IPS DF 4.7 (cell line): ENCODE measurements around the gene TM4SF20.
"Not testable (repeated sequence)": the region's sequence is repeated elsewhere in the genome, so short reads cannot be mapped to it uniquely, and the experiment has no call there.

Experiments
- DNase-seq: peaks from one replicate; pipeline ENCODE4 v3.0.0-alpha.2; 2013; ENCODE audit warnings: low spot score; ENCODE audit errors: extremely low read depth

Gene TM4SF20

DNA sequence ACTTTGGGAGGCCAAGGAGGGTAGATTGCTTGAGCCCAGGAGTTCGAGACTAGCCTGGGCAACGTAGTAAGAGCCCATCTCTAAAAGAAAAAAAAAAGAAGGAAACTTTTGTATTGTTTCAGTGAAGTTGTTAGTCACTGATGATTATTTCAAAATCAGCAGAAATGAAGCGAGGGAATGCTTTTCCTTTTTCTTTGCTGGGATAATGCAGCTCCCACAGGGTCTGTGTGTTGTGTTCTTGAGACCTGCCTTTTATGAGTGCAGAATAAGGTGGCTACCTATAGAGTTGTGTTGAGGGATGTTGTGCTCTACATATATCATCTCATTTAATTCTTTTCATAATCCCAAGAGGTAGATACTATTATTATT is 11.7 kb downstream of the TM4SF20 start:
- no peak for DNase-seq

DNA sequence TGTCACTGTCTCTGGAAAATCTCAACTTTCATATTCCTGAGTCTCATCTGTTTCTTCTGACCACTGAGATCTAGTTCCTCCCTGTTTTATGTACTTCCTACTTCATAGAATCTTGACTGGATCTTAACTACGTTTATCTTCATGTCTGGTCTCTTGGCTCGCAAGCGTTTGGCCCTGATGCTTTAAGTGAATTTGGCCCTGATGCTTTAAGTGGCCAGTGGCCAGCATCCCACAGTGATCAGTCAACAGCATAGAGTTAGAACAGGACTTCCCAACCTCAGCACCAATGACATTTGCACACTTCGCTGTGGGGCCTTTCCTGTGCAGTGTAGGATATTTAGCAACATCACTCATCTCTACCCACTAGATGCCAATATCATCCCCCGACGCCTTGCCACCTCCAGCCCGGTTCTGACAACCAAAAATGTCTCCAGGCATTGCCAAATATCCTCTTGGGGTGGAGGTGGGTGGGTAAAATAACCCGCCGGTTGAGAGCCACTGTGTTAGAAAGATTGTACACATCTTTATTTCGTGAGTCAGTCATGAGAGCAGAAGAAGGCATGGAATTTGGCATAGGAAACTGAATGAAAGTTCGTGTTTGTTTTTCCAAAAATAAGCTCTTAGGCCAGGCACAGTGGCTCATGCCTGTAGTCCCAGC is 12.2 kb downstream of the TM4SF20 start:
- no peak for DNase-seq

DNA sequence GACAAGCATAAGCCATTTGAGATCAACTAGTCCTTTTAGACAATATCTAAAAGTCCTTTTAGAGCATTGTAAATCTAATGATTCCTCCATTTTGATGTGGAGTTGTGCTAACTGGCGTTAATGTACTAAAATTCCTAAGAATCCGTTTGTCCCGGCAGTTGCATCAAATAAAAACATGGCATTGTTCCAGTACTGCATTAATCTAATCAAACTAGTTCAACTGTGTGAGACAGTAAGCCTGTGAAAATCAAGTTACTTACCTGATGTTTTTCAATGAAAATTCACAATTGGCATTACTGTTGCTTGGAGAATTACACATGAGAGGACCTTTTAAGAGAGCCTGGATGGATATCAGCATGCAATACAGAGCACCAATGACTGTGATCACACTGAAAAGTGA is 13.3 kb downstream of the TM4SF20 start:
- DNase-seq: no peak

DNA sequence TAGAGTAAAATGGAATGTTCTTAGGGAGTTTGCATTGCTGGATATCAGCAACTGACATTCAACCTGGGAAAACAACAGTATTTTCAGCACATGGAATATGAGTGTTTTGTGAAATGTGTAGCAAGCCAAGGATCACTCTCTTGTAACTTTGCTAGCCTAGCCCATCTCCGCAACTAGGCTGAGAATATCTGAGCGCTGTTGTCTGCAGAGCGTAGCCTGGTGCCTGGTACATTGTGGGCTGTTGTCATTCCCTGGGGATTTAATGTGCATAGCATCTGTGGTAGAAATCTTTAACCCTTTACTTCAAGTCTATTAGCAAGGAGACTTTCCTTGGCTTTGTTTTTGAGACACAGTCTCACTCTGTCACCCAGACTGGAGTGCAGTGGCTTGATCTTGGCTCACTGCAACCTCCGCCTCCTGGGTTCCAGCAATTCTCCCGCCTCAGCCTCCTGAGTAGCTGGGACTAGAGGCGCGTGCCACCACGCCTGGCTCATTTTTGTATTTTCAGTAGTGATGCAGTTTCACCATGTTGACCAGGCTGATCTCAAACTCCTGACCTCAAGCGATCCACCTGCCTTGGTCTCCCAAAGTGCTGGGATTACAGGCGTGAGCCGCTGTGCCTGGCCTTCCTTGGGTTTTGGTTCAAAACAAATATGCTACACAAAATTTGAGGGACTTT is 14.4 kb downstream of the TM4SF20 start:
- not testable (repeated sequence) for DNase-seq

DNA sequence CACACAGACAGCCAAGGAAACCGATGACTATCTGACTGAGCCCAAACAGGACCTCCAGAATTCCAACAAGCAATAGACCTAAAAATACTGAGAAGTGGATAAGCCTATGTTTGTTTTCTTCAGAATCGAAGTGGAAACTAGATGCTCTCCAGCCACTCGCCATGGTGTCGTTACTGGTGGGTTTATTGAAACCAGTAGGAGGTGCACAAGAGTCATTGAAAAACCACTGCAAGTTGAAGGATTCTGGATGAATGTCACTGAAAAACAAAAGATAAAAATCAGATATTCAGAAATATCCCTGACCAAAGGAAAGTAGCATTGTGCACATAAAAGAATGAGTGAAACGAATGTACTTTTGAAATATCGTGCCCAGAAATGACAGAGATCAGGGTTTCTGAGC is 15.3 kb downstream of the TM4SF20 start:
- DNase-seq: no peak

DNA sequence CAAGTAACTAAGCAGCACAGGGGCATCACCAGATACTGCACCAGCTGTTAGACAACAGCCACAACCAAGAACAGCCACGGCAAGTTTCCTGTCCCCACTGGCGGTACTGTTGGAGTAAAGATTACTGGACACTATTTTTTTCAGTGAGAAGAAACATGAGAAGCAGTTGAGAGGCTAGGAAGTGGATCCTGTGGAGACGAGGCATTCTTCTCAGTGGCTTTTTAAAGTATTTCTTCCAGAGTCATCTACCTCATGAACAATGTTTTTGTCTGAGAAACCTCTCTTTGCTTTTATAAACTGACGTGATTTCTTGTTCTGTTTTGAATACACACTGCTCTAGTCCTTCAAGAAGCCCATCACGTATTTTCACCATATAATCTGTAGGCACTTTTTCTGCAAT is 18.8 kb downstream of the TM4SF20 start:
- DNase-seq: no peak

DNA sequence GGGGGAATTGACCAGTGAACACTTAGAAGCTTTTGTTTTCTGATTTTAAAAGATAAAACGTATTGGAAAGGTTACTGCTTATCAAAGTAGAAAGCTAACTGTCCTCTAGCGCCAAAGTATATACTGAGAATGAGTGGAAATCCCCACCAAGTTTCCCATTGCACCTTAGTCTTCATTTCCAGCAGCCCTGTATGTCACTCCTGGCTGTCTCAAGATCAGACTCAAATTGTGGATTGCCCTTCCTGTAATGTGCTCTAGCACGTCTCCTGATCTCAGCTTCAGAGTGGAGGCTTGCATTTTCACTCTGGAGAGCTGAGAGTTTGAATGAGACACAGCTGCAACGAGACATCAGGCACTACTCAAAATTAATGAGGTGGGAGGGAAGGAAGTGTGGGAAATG is 27.5 kb downstream of the TM4SF20 start:
- no peak for DNase-seq

DNA sequence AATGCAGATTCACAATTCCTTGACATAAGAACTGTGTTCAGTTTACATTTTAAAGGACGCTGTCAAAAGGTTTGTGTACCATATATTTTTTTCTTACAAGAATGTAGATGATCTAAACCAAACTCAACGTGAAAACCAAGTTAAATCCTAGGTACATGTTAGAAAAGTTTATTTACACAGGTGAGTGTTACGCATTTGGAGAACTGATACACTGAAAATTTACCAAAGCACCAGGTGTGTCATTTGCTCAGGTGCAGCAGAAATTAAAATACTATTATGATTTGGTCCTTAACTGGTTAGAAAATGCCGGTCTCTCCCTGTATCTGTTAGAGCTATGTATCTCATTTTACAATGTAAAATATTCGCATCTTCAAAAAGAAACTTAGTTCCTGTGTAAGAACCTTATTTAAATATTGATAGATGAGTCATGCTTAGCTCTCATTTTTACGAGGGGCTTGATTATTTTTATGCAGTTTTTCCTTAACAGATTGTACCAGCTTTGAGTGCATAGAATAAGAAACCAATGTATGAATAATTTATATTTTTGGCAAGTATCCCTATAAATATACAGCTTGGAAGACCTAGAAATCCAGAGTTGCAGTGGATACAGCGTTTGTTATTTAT is 29.0 kb downstream of the TM4SF20 start:
- no peak for DNase-seq

DNA sequence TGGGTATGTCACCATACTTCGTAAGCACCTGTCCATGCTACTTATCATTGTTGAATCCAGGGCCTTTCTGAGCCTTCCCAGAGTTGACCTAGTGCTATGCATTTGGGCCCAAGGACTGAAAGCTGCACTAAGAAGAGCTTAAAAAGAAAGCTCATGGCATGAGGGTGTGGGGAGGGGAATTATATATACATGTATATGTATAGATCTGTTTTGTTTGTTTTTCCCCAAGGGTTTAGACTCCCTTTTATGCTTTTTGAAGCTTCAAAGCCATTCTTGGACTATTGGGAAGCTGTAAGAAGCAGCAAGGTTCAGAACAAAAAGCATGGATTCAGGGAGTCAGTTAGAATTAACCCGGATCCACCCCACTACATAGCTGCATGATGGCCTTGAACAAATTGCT is 30.8 kb downstream of the TM4SF20 start:
- no peak for DNase-seq

DNA sequence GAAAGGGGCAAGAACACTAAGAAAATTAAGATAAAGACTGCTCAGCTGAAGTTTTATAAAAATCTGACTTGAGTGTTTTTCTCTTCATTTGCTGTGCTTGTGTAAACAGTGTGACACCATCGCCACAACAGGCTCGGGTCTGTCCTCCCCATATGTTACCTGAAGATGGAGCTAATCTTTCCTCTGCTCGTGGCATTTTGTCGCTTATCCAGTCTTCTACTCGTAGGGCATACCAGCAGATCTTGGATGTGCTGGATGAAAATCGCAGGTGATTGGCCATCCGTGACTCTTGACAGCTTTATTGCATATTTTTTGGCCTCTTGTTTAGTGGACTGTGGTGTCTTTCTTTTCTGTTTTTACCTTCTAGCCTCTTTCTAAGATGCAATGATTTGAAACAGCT is 32.0 kb downstream of the TM4SF20 start:
- no peak for DNase-seq

DNA sequence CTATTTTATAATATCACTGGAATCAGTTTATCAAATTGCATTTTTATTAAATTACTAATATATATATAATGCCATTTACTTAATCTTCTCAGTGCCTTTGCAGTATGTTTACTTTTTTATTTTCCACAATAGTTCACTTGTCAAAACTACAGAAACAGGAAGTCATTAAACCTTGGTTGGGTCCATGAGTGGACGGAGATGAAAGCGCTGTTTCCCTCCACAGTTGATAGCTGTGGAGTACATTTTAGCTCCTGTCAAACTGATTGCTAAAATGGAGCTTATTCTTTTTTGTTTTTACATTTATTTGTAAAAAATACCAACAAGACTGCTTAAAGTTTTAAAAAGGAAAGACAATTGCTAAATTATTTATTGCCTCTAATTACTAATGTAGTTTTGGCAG is 34.9 kb downstream of the TM4SF20 start:
- DNase-seq: no peak

DNA sequence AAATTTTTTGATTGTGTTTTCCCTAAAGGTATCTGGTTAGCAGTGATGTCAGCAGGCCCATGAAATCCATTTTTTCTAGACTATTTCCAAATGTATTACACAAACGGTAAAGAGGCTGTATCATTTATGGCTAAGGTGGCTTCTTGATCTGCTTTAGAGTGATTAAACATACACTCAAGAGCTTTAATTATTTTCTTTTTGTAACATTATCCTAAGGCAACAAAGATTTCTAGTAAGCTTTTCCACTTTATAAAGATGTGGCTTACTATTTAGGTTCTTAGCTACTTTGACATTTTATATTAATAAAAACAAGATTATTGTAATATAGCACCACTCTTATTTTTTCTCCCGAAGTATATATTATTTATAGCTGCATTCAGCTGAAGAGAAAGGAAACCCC is 37.6 kb downstream of the TM4SF20 start:
- DNase-seq: no peak

DNA sequence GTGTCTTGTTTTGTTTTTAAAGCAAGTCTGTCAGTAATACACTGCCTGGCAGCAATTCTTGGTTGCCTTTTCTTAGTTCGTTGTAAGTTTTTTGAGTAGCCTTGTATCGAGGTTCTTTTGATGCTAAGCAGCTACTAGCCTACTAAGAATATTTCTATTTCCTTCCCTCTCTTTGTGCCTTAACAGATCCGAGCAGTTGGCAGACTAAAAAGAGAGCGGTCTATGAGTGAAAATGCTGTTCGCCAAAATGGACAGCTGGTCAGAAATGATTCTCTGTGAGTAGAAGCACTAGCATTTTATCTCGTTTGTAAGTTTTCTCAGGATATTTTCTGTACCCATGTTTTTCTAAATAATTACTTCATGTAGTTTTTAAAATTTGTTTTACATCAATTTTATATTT is 39.0 kb downstream of the TM4SF20 start:
- no peak for DNase-seq

DNA sequence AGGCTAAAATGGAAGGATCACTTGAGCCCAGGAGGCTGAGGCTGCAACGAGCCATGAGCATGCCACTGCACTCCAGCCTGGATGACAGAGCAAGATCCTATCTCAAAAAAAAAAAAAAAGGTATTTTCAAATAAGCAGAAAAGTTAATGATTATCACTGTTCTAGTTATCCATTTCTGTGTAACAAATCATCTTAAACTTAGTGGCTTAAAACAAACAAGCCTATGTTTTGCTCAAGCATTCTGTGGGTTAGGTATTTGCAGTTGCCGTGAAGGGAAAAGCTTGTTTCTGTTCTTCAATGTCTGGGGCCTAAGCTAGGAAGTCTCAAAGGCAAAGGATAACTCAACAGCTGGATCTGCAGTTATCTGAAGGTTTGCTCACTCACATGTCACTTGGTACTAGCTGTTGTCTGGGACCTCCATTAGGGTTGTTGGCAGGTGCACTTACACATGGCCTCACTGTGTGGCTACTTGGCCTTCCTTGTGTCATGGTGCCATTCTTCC is 40.0 kb downstream of the TM4SF20 start:
- no peak for DNase-seq

DNA sequence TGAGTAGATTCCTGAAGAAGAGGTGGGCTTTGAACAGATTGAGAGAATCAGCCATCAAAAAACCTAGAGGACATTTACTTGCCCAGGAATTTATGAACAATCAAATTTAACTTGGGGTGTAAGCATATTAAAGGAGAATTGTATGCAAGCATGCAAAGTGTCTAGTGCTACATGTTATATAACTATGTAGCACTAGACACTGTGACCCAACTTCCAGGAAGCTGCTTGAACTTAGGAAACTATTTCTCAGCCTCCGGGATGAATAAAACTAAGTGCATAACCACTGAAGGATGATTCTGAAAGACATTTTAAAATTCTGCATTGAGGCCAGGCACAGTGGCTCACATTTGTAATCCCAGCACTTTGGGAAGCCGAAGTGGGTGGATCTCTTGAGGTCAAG is 41.7 kb downstream of the TM4SF20 start:
- DNase-seq: no peak

DNA sequence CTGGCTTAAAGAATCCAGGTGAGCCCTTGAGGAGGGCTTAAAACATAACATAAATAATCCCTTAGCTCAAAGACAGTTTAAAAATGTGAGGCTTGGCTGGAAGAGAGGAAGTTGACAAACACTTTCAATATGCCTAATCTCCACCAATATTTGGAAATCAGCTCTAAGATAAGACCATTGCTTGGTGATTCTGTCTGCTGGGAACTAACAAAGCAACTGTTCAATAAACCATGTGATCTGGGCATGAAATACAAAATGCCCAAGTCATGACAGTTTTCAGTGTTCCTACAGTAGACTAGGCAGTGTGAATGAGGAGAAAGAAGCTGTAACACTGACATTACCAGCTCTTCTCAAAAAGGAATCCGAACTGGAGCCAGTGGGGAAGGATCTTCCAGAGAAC is 43.4 kb downstream of the TM4SF20 start:
- no peak for DNase-seq

DNA sequence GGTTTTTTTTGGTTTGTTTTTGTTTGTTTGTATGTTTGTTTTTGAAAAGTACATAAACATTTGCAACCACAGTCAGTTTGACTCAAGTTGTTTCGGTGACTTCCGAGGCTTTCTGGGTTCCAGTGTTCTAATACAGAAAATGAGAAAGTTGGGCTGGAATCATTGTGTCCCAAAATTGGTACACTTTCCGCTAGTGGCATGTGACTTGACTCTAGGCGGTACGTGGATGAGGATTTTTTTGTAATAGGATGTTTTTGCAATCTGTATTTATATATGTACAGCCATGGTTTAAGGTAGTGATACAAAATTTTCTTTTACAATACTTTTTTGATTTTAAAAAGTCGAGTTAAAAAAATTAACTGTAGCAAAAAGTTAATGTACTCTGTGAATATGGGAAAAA is 52.3 kb downstream of the TM4SF20 start:
- no peak for DNase-seq

DNA sequence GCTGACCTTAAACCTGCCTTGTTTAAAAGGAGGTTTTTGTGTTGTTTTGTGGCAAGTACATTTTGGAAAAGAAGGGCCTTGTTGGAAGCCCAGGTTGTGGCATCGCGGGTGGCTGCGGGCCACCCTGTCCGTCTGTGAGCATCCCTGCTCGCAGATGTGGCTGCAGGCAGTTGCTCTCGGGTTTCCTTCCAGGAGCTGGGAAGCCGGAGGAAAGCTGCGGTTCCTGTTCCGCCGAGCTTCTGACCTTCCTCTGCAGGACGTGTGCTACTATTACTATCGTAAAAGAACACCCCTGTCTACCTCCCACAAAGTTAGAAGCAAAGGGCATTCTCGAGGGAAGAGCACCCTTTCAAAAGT is 53.3 kb downstream of the TM4SF20 start:
- DNase-seq: no peak

DNA sequence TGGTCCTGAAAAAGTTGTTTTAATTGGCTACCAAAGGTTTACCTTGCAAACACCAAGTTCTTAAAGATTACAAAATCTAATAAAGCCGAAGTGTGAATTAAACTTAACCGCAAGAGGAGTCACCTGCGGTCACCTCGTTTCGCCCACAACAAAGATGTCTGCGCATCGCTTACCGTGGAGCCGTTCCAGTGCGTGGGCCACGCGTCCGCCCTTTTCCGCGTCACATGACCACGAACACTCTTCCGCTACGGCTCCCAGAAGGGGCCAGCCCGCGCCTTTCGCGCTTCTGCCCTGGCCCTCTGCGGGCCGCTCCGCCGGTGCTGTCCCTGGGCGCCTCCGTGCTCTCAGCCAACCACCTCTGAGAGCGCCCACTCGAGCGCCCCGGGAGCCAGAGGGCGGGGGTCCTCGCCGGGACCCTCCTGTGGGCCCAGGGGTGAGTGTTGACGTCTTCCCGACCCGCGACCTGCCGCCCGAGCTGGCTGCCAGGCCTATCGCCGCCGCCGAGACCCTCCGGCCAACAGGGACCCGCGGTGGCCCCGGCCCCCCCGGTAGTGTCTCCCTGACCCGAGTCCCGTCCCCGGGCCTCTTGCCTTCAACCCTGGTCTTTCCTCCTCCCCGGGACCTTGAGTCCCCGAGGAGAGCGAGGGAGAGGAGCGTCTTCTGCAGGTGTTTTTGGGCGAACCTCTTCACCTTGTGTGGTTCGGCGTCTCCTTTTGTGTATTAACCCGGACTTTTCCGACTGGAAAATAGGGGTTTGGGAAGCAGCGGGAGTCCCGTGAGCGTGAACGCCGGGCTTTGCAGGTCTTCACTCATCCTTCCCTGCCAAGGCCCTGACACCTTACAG is 53.9 kb downstream of the TM4SF20 start, which contains the start of gene MFF:
Gene MFF, plus strand, starts transcription at position 257 of the 844 bp plus-strand sequence. CDS start 5,415 bp downstream, outside the sequence.
- DNase-seq: peak; percentile 84

DNA sequence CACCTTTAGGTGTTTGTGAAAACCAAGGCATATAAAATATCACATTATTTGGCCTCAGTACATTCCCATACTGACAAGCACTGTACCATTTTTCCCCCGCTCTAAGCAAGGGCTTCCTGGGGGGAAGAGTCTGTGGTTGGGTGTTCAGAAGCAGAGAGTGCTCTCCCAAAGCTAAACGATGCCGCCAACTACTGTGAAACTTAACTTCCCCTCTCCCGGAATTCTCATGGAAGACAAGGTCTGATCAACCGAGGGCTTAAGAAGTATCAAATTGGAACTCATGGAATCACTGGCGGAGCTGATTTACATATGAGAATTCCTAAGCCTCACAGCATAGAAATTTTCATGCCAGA is 54.5 kb downstream of the TM4SF20 start:
- no peak for DNase-seq

DNA sequence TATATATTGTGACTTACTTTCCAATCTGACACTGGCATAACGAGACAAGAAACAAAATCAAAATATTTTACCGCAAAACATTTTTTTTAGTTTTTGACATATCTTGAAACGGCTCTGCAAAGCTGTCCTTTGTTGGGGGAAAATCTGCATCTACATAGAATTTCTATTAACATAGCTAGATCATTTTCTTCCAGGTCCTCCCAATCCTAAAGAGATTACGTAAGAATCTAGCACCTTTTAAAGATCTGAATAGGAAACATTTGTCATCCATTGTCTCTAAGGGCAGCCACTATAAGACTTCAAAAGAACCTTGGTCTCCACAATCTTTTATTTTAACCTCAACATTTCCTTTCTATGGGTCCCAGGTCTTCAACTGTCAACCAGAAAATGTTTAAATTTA is 55.3 kb downstream of the TM4SF20 start:
- DNase-seq: no peak
